ENCODE results near the gene SPATS2L.

The SPATS2L gene

DNA sequence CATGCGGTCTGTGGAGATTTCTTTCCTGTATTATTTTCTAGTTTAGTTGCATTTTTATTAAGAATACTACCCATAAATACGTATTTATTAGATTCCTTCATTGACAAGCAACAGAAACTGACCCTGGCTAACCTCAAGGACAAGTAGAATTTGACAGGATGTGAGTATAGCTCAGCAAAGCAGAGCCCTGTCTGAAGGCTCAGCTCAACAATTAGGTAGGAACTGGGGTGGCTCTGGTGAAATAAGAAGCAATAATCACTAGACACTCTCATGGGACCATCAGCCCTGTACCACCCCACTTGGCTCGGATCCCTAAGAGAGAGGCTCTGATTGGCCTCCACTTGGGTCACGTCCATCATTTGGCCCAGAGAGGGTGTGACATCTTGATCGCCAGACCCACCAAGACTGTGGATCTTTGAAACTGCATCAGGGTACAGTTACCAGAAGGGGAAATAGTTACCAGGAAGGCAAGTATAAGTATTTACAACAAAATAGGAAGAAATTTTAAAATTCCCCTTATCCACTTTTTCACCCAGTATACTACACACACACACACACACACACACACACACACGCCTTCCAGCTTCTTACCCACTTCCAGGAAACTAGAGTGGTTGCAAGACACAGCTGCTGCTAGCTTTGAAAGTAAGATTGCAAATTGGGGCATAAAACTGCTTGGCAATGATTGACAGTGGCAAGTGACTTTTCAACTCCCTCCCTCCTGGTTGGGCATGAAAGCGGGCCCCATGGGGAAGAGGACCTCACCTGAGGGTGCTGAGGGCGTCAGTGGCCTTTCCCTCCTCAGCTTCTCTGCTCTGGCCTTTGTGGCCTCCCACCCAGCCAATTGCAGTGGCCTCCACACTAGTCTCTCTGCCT is 161.6 kb downstream of the SPATS2L start:
- no peak for DNase-seq (ENCODE audit: low read depth in 2 of 2)

DNA sequence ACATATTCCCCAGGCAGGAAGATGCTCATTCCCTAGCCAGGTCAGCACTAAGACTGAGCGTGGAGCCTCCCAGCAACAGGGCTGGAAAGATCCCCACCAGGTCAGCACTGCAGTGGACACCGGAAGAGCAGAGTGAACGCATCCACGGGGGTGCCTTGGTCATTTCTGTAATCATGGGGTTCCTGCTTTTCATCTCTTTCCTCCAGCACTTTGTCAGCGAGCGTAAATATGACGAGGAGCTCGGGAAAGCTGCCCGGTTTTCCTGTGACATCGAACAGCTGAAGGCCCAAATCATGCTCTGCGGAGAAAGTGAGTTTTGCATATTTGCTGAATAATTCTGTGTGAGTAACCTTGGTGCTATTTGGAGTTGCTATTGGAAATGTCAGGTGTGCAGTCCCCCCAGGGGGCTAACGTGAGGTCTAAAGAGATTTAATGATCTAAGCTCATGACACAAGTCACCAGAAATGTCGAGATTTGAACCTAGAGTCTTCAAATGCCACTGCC is 163.3 kb downstream of the SPATS2L start:
- no peak for DNase-seq (ENCODE audit: low read depth in 2 of 2)

DNA sequence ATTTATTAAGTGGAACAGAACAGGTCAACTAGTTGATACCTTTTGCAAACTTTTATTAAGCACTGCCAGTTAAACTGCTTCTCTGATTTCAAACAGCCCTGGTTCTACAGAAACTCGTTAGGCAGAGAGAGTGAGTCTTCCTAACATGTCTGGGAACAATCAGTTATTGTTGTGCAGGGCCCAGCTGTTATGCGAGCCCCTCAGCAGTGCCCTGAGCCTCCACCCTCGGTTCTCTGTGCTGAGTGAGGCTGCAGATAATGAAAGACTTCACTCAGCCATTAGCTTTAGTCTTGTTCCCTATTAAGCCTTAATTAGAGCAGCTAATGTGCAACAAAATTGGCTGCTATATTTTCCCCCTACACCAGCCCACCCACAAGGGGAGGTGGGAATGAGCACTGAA is 163.7 kb downstream of the SPATS2L start:
- DNase-seq (ENCODE audit: low read depth in 2 of 2): no peak

DNA sequence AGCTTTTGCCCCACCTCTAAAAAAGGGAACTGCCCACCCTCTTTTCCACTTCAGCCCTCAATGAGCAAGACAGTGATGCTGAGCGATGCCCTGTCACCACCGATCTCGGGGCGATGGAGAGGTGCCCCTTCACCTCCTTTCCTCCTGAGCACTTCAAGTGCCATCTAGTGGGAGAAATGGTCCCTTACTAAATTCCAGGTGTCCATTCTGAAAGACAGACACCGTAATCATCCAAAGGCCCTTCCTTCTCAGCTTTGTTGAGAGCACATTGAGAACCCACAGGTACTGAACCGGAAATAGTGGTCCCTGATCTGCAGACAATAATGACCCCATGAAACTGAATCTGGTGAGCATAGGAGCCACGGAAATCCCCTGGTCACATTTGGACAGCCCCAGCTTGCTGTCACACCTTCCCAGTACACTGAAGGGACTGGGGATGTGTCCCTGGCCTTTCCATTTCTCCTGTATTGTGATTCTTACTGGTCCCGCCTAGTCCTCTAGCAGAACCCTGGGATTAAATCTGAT is 164.9 kb downstream of the SPATS2L start:
- peak in 1 of 2 donors; percentile 24 for DNase-seq (ENCODE audit: low read depth in 2 of 2)

DNA sequence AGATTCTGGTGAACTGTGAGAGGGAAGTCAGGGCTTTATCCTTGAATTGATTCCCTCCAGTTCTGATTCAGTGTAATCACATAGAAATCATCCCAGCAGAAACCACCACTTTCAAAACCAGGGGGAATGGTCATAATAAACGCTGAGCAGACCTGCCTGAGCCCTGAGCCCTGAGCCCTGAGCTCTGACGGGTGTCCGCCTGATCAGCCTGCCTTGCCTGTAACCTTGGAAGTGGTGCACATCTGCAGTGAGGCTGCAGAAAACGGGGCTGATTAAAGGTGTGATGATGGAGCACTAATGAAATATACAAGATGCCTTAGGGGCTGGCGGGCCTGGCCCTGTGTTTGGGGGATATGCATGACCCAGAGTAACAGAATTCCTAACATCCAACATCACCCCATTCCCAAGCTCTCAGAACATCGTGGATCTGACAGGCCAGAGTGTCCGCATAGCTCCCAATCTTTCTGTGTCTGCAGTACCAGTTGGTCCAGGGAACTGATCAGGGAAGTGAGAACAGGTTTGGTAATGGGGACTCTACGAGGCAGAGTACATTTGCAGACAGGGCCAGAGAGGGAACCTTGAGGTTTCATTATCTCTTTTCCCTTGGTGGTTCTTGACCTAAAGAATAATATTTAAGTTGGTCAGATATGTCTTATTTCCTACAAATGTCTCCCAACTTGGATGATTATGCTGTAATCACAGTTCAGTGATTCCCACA is 165.6 kb downstream of the SPATS2L start:
- no peak for DNase-seq (ENCODE audit: low read depth in 2 of 2)

DNA sequence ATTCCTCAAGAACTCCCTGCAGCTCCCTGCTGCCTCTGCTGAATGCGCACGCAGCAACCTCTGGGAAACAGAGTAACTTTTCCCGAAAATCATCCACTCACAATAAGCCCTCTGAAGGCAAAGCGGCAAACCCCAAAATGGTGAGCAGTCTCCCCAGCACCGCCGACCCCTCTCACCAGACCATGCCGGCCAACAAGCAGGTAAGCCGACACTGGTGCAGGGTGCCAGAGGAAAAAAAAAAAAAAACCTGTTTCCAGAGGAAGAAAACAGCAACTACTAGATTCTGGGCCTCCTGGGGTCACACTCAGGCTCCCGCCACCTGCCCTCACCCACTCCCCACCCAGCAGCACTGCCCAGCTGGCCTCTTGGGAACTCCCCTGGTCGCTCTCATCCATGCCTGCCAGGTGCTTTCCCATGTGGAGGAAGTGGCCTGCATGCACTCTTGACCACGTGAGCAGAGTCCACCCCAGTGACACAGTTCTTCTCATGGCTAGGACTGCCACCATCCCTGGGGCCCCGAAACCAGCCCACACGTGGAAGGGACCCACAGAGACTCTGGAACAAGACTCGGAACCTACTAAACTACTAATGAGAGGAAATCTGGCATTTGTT is 166.5 kb downstream of the SPATS2L start:
- no peak for DNase-seq (ENCODE audit: low read depth in 2 of 2)

DNA sequence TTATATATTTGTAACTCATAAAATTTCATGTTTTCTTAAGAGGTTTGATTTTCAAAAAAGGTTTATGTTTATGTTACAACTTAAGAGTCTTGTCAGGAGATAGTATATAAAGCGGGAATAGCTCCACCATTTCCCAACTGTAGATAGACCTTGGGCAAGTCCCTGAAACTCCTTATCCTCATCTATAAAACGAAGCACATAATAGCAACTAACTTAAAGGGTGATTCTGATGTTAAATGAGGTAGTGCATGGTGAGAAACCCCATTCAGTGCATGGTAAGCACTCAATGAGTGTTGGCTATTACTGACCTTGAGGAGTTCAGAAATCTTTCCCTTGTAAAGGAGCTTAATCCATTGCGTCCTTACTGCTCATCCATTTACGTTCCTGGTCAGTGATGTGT is 169.3 kb downstream of the SPATS2L start:
- no peak for DNase-seq (ENCODE audit: low read depth in 2 of 2)

DNA sequence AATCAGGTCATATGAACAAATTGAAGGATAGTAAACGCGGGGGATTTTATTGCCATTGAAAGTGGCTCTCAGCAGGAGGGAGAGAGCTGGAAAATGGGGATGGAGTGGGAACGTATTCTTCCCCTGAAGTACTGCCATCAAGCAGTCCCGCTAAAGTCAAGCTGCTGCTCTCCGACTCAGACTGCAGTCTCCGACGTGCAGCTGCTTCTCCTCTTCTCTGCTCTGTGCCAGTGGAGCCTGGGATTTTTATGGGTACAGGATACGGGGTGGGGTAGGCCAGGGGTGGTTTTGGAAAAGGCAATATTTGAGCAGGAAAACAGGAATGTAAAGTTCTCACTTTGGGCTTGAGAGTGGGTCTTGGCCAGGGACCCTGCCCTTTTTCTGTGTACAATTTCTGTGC is 170.3 kb downstream of the SPATS2L start:
- no peak for DNase-seq (ENCODE audit: low read depth in 2 of 2)

DNA sequence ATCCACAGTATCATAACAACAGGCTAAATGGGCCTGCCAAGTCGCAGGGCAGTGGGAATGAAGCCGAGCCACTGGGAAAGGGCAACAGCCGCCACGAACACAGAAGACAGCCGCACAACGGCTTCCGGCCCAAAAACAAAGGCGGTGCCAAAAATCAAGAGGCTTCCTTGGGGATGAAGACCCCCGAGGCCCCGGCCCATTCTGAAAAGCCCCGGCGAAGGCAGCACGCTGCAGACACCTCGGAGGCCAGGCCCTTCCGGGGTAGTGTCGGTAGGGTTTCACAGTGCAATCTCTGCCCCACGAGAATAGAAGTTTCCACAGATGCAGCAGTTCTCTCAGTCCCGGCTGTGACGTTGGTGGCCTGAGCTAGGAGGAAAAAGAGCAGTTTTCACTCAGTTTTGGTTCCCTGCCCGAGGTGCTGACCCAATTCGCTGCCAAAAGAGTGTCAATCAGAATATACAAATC is 171.2 kb downstream of the SPATS2L start:
- no peak for DNase-seq (ENCODE audit: low read depth in 2 of 2)

DNA sequence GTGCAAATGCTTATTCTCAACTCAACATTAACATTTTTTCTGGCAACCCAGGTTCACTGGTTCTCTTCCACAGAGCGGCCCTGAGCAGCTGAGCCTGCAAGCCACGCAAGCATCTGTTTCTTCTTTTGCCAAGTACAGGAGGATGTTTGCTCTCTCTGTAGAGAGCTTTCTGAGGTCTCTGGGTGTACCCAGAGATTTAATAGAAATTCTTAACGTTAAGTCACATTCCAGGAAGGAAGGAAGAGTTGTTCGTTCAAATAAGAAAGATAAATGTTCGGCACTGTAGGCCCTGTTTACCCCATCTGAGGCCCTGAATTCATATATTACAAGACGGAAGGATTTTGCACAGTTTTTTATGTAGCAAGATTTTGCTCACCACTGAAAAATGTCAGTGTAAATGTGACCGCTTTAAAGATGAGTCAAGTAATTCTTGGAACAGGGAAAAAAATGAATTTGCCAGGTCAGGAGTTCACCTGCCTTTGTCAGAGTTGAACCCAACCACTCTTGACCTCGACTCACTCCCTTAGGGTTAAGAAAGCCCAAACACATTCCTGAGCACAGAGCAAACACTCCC is 173.3 kb downstream of the SPATS2L start:
- DNase-seq (ENCODE audit: low read depth in 2 of 2): no peak

DNA sequence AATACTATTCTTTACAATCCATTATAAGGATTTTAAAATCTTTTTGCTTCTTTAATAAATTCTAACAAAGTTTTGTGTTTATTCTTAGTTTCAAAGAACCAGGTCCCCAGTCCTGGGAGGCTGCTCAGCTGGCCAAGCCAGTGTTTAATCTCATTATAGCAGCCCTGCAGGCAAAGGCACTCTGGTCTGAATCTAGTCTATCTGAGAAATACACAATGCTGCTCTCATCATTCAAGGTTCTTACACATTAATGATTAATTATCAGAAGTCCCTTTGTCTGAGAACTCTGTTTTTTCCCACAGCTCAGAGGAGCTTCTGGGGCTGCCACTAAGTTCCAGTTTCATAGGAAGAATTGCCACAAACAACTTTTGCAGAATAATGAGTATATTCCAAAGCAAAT is 175.7 kb downstream of the SPATS2L start:
- DNase-seq (ENCODE audit: low read depth in 2 of 2): no peak

DNA sequence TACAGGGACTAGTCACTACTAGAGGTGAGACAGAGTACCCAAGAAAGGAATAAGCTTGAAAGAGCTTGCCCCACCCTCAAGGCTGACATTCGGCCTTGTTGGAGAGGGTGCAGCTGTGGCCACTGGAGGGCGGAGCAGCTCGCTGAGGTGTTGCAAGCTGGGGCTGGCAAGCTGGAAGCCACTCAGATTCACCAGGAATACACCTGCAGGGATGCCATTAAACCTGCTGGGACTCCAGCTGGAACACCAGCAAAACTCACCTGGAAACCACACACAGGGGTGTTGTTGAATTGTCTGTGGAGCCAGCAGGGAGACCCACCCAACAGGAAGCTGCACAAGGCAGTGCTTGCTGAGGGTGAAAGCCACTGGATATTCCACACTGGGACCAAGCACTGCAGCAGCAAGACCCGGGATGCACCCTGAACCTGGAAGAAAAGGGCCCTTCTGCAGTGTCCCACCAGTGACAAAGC is 177.3 kb downstream of the SPATS2L start:
- DNase-seq (ENCODE audit: low read depth in 2 of 2): no peak

DNA sequence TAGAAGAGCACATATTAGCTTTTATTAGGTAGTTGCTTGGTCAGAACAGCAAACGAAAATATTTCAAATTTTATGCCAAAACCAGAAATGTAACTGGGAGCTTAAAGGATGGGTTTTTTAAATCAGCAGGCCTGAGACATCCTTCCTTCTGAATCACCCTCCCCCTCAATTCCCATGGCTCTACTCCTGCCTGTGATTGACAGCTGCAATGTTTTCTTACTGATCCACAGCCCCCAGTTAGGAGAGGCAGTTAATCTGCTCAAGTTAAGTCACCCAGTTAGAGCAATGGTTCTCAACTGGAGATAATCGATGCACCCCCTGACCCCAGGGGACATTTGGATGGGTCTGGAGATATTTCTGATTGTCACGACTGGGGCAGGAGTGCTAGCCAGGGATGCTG is 178.4 kb downstream of the SPATS2L start:
- no peak for DNase-seq (ENCODE audit: low read depth in 2 of 2)

DNA sequence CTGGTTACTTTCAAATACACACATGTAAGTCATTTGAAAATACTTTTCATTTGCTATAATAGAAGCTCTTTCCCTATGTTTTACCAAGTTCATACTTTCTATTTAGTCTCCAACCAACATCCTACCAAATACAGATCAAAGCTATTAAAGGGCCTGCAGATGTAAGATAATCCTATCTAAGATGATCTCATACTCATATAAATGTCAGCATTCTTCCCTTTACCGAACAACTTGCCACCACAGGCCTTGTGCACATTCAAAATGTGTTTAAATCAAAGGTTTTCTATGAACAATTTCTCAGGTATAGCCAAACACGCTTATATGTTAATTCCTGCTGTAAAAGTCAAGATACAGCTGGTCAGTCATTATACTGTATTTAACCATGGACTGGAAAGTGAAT is 180.0 kb downstream of the SPATS2L start:
- no peak for DNase-seq (ENCODE audit: low read depth in 2 of 2)

DNA sequence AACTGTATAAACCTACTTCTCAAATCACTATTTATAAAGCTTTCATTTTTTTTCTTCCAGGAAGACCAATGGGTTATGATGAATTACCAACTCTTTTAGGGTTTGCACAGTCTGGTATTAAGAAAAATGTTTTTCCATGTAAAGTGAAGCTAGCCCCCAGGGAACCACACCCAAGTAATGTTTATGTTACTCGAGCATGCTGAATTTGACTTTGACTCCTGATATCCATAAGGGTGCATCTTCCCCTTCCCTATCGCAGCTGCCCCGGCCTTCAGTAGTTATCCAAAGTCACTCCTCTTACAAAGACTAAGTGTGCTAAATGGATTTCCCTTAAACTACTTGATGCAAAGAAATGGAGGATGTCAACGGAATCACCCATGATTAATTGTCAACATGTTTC is 181.7 kb downstream of the SPATS2L start:
- no peak for DNase-seq (ENCODE audit: low read depth in 2 of 2)

DNA sequence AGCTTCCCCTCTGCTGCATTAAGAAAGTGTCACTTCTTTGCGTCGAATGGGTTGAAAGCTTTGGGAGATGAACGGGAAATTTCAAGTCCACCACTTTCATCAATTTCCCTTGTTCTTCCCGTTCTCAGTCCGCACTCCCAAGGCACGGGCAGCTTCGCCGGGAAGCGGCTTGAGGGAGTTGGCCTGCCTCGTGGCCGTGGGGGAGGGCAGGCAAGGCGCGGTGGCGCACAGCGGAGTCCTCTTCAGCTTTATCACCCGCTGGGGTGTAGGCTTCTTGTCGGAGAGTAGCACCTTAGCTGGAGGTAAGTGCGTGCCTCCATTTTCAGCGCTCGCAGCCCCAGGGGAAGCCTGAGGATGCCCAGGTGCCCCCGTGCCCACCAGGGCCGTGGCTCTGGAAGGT is 183.5 kb downstream of the SPATS2L start:
- no peak for DNase-seq (ENCODE audit: low read depth in 2 of 2)

DNA sequence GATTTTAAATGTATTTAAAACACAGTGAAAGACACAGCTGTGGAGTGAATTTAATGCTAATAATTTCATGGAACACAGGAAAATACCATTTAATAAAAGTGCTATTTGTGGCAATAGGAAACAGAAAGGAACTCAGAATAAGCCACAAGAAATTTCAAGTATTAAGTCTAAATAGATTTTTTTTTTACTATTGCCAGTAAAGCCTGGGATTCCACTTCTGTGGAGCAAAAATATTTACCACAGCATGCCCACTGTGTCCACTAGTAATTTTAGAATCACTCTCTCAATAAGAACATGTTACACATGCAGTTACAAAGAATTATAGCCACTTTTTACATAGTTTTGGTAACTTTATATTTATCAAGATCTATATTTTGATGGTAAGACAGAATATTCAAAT is 186.2 kb downstream of the SPATS2L start:
- no peak for DNase-seq (ENCODE audit: low read depth in 2 of 2)

DNA sequence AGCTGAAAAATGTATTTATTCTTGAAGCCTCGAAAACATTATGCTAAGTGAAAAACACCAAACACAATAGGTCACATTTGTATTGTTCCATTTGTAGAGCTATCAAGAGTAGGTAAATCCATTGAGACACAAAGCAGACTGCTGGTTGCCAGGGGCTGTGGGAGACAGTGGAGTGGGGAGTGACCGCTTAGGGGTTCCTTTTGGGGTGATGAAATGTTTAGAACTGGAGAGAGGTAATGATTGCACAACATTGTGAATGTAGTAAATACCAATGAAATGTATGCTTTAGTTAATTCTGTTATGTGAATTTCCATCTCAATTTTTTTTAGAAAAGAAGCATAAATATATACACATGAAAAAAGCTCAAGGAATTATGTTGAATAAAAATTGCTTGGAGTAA is 187.6 kb downstream of the SPATS2L start:
- no peak for DNase-seq (ENCODE audit: low read depth in 2 of 2)

DNA sequence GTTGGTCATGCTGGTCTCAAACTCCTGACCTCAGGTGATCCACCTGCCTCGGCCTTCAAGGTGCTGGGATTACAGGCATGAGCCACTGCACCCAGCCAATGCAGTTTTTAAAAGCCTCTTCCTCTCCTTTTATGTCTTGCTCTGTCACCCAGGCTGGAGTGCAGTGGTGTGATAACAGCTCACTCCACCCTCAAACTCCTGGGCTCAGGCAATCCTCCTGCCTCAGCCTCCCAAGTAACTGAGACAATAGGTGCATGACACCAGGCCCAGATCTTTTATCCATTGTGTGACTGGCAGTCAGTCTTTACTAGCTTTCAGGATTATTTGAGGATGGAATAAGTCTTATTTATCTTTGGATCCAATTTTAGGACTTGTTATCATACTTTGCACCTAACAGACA is 190.2 kb downstream of the SPATS2L start:
- no peak for DNase-seq (ENCODE audit: low read depth in 2 of 2)

DNA sequence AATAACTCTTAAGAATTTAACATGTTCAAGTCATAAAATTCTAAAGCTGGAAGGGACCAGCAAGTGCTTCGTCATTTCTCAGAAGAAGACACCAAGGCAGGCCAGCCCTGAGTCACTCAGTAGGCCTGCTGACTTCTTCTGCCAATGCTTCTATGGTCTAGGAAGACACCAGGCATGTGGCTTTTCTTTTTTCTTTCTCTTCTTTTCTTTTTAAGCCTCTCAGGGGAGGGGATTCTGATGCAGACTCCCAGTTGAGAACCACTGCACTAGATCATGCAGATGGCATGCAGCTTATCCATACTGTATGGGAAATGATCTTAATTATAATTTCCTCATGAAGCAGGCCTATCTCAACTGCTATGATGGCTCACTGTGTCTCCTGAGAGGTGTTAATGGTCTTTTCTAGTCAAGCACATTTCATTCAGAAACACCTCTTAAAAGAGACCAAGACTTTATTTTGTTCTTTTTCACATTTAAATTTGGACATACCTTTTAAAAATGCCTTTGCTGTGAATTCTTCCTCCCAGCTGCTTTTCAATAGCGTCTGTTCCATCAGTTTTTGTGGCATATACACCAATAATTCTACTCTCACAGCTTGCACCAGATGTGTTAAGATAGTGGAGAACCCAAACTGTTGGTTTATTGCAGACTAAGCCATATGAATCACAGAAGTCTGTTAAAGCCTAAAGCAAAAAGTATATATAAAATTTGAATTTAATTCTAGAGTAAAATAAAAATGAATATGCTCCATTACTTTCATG is 192.1 kb downstream of the SPATS2L start:
- no peak for DNase-seq (ENCODE audit: low read depth in 2 of 2)

DNA sequence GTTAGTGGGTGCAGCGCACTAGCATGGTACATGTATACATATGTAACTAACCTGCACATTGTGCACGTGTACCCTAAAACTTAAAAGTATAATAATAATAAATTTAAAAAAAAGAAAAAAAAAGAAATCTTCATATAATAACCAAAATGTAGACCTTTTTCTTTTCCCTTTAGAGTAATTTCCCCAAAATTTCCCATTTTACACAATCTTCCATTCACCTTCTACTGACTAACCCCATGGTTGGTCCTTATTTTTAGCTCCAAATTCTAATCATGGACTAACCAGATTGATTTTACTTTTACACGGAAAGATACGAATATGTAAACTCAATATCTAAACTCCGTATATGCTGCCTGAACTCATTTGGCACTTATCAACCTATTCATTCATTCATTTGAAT is 195.7 kb downstream of the SPATS2L start:
- DNase-seq (ENCODE audit: low read depth in 2 of 2): no peak

Data from stimulated activated CD4-positive, alpha-beta T cell treated with anti-CD3 and anti-CD28 coated beads, Interleukin-1b, Interleukin-23, amount 100 ng/mL, for 4 hours (primary cell).